ENCODE data around the gene CD300H.

Gene CD300H

GRCh38 chr17:74528491-74529199, 38.7 kb downstream of the CD300H start:
- Histone ChIP-seq H3K9me3 (ENCODE audit: low read length) (no peaks in the 10 kb centered on the region), H3K9me2 (ENCODE audit: low read depth, low read length) (no peaks in the 10 kb centered on the region), H2AFZ (ENCODE audit: low read length) (no peak overlapping the region), H3K9ac (ENCODE audit: low read length) (no peak overlapping the region), H3K4me3 (ENCODE audit: low read depth, low read length, poor library complexity, severe bottlenecking) (no peak overlapping the region), H4K20me1 (ENCODE audit: insufficient read depth, low read length) (no peaks in the 10 kb centered on the region), H3K27me3 (ENCODE audit: insufficient read depth, low read length) (0 out of 2 replicates have a peak, but pooled peaks cover 4% of the 10 kb centered on the region), H3K4me2 (ENCODE audit: low read length) (no peak overlapping the region), H3K4me1 (ENCODE audit: insufficient read depth, low read length, severe bottlenecking) (no peaks in the 10 kb centered on the region), H3F3A (ENCODE audit: insufficient read depth, low read length) (no peaks in the 10 kb centered on the region), H3K27ac (ENCODE audit: low read depth, low read length, poor library complexity, severe bottlenecking) (no peak overlapping the region), H3K79me2 (ENCODE audit: insufficient read depth, low read length) (no peaks in the 10 kb centered on the region), H3K36me3 (ENCODE audit: insufficient read depth, low read length) (no peaks in the 10 kb centered on the region; the same call in 1 of the 2 replicates)
- TF ChIP-seq EZH2 (IDR thresholded peaks at IDR 0.05; ENCODE audit: borderline replicate concordance, low read length) (no peak), CTCF (IDR thresholded peaks at IDR 0.05; ENCODE audit: low read length) (no peak)

GRCh38 chr17:74527756-74528155, 39.6 kb downstream of the CD300H start:
- H4K20me1 ChIP-seq (ENCODE audit: insufficient read depth, low read length), result no peaks in the 10 kb centered on the region
- no peak overlapping the region for H3K27ac ChIP-seq (ENCODE audit: low read depth, low read length, poor library complexity, severe bottlenecking)
- 0 out of 2 replicates have a peak, but pooled peaks cover 3% of the 10 kb centered on the region for H3K27me3 ChIP-seq (ENCODE audit: insufficient read depth, low read length)
- H3K9ac ChIP-seq (ENCODE audit: low read length), result no peak overlapping the region
- no peak overlapping the region for H3K4me2 ChIP-seq (ENCODE audit: low read length)
- H3K79me2 ChIP-seq (ENCODE audit: insufficient read depth, low read length), result no peaks in the 10 kb centered on the region
- no peaks in the 10 kb centered on the region for H3K4me1 ChIP-seq (ENCODE audit: insufficient read depth, low read length, severe bottlenecking)
- no peak overlapping the region for H2AFZ ChIP-seq (ENCODE audit: low read length)
- H3K9me2 ChIP-seq (ENCODE audit: low read depth, low read length), result no peaks in the 10 kb centered on the region
- H3F3A ChIP-seq (ENCODE audit: insufficient read depth, low read length), result no peaks in the 10 kb centered on the region
- TF ChIP-seq CTCF (IDR thresholded peaks at IDR 0.05; ENCODE audit: low read length) (no peak), EZH2 (IDR thresholded peaks at IDR 0.05; ENCODE audit: borderline replicate concordance, low read length) (no peak)
- no peak overlapping the region for H3K4me3 ChIP-seq (ENCODE audit: low read depth, low read length, poor library complexity, severe bottlenecking)
- H3K36me3 ChIP-seq (ENCODE audit: insufficient read depth, low read length), result no peaks in the 10 kb centered on the region; the same call in 1 of the 2 replicates
- H3K9me3 ChIP-seq (ENCODE audit: low read length), result no peaks in the 10 kb centered on the region

- Histone ChIP-seq H3K4me1 (ENCODE audit: insufficient read depth, low read length, severe bottlenecking) (no peaks in the 10 kb centered on the region), H4K20me1 (ENCODE audit: insufficient read depth, low read length) (no peaks in the 10 kb centered on the region), H3K4me2 (ENCODE audit: low read length) (no peak overlapping the region), H3K9me3 (ENCODE audit: low read length) (no peaks in the 10 kb centered on the region), H3K27ac (ENCODE audit: low read depth, low read length, poor library complexity, severe bottlenecking) (no peak overlapping the region), H3K79me2 (ENCODE audit: insufficient read depth, low read length) (no peaks in the 10 kb centered on the region), H3F3A (ENCODE audit: insufficient read depth, low read length) (no peaks in the 10 kb centered on the region), H3K9me2 (ENCODE audit: low read depth, low read length) (no peaks in the 10 kb centered on the region), H3K4me3 (ENCODE audit: low read depth, low read length, poor library complexity, severe bottlenecking) (no peak overlapping the region), H3K36me3 (ENCODE audit: insufficient read depth, low read length) (no peaks in the 10 kb centered on the region), H2AFZ (ENCODE audit: low read length) (no peak overlapping the region), H3K27me3 (ENCODE audit: insufficient read depth, low read length) (no peaks in the 10 kb centered on the region), H3K9ac (ENCODE audit: low read length) (no peak overlapping the region)
- TF ChIP-seq CTCF (IDR thresholded peaks at IDR 0.05; ENCODE audit: low read length) (no peak), EZH2 (IDR thresholded peaks at IDR 0.05; ENCODE audit: borderline replicate concordance, low read length) (no peak)
Measured at GRCh38 chr17:74527081-74527480, 40.2 kb downstream of the CD300H start.
